Mesenchymal stem cell (in vitro differentiated cells and primary cell): Measurements from ENCODE around the gene DYNC1LI1.
A peak's percentile ranks its signal among the peaks of the same experiment; 100 is the strongest.

Source experiments
- DNase-seq: peaks from one replicate; pipeline ENCODE4 v3.0.0-alpha.2; 2013
- H2AFZ ChIP-seq: one replicate; pipeline ENCODE4 v1.6.1; 2013; ENCODE audit warnings: low read depth, mild to moderate bottlenecking, control low read depth, inconsistent platforms, low read length, moderate library complexity
- H2AK5ac ChIP-seq: 2 replicates; pipeline ENCODE4 v1.6.1; 2013; ENCODE audit warnings: low read length, moderate library complexity, mild to moderate bottlenecking, inconsistent platforms; ENCODE audit not compliant: severe bottlenecking
- H2BK120ac ChIP-seq: one replicate; pipeline ENCODE4 v1.6.1; 2013; ENCODE audit warnings: low read depth, mild to moderate bottlenecking, inconsistent platforms, low read length, moderate library complexity
- H2BK12ac ChIP-seq, 2 experiments: one replicate each; pipeline ENCODE4 v1.6.1; 2013; ENCODE audit warnings: inconsistent platforms in 2 of 2, low read length in 2 of 2, mild to moderate bottlenecking in 2 of 2, moderate library complexity in 2 of 2, control low read depth in 1 of 2
- H2BK15ac ChIP-seq: one replicate; pipeline ENCODE4 v1.6.1; 2013; ENCODE audit warnings: mild to moderate bottlenecking, low read depth, inconsistent platforms; ENCODE audit not compliant: poor library complexity, severe bottlenecking
- H2BK5ac ChIP-seq: 2 replicates; pipeline ENCODE4 v1.6.1; 2013; ENCODE audit warnings: low read depth, mild to moderate bottlenecking, low read length, control low read depth, inconsistent platforms; ENCODE audit not compliant: poor library complexity, severe bottlenecking
- H3K14ac ChIP-seq, 2 experiments: one replicate each; pipeline ENCODE4 v1.6.1; 2013; ENCODE audit warnings: inconsistent platforms in 2 of 2, low read length in 2 of 2, control low read depth in 1 of 2, mild to moderate bottlenecking in 1 of 2, moderate library complexity in 1 of 2
- H3K18ac ChIP-seq, 2 experiments: one replicate each; pipeline ENCODE4 v1.6.1; 2013; ENCODE audit warnings: inconsistent platforms in 2 of 2, low read length in 2 of 2, control low read depth in 1 of 2, low read depth in 1 of 2, mild to moderate bottlenecking in 1 of 2
- H3K23ac ChIP-seq, 2 experiments: one replicate each; pipeline ENCODE4 v1.6.1; 2013; ENCODE audit warnings: inconsistent platforms in 2 of 2, low read length in 2 of 2, mild to moderate bottlenecking in 2 of 2, moderate library complexity in 2 of 2, control low read depth in 1 of 2
- H3K27ac ChIP-seq: 2 replicates; pipeline ENCODE4 v1.5.1; 2013; ENCODE audit warnings: mild to moderate bottlenecking, moderate library complexity, low read length, control low read depth, inconsistent platforms; ENCODE audit not compliant: poor library complexity, severe bottlenecking
- H3K27me3 ChIP-seq, 2 experiments: 2 replicates each; pipeline versions ENCODE4 v1.6.1 to v1.7.0; 2013; ENCODE audit warnings: low read length in 2 of 2, mild to moderate bottlenecking in 2 of 2, moderate library complexity in 2 of 2, control low read depth in 1 of 2, inconsistent platforms in 1 of 2; ENCODE audit not compliant: control insufficient read depth in 1 of 2, insufficient read depth in 1 of 2
- H3K36me3 ChIP-seq, 2 experiments: 2 replicates each; pipeline versions ENCODE4 v1.6.1 to v1.7.0; 2013; ENCODE audit warnings: low read length in 2 of 2, control low read depth in 1 of 2, inconsistent platforms in 1 of 2, low read depth in 1 of 2, mild to moderate bottlenecking in 1 of 2; ENCODE audit not compliant: insufficient read depth in 2 of 2, control insufficient read depth in 1 of 2
- H3K4ac ChIP-seq, 2 experiments: one replicate each; pipeline ENCODE4 v1.6.1; 2013; ENCODE audit warnings: inconsistent platforms in 2 of 2, low read length in 2 of 2, mild to moderate bottlenecking in 2 of 2, moderate library complexity in 2 of 2, control low read depth in 1 of 2, low read depth in 1 of 2
- H3K4me1 ChIP-seq: 2 replicates; pipeline ENCODE4 v1.6.1; 2013; ENCODE audit warnings: low read depth, low read length, control low read depth; ENCODE audit not compliant: control insufficient read depth, insufficient read depth
- H3K4me2 ChIP-seq: 2 replicates; pipeline ENCODE4 v1.6.1; 2013; ENCODE audit warnings: low read length, mild to moderate bottlenecking, inconsistent platforms; ENCODE audit not compliant: poor library complexity, severe bottlenecking
- H3K4me3 ChIP-seq, 2 experiments: 2 replicates each; pipeline versions ENCODE4 v1.5.1 to v1.7.0; 2013; ENCODE audit warnings: low read length in 2 of 2, mild to moderate bottlenecking in 2 of 2, control low read depth in 1 of 2, low read depth in 1 of 2; ENCODE audit not compliant: insufficient read depth in 1 of 2
- H3K79me1 ChIP-seq: replicated peaks from 2 replicates; pipeline ENCODE4 v1.6.1; 2013; ENCODE audit warnings: mild to moderate bottlenecking, control low read depth, low read length, inconsistent platforms; ENCODE audit not compliant: poor library complexity, severe bottlenecking
- H3K9ac ChIP-seq: 2 replicates; pipeline ENCODE4 v1.7.0; 2013; ENCODE audit warnings: mild to moderate bottlenecking, low read length, moderate library complexity
- H3K9me3 ChIP-seq: 2 replicates; pipeline ENCODE4 v1.7.0; 2013; ENCODE audit warnings: mild to moderate bottlenecking, low read length; ENCODE audit not compliant: control insufficient read depth
- H4K8ac ChIP-seq: one replicate; pipeline ENCODE4 v1.6.1; 2013; ENCODE audit warnings: inconsistent platforms, mild to moderate bottlenecking, low read length, moderate library complexity
- H4K91ac ChIP-seq: one replicate; pipeline ENCODE4 v1.6.1; 2013; ENCODE audit warnings: mild to moderate bottlenecking, low read length, inconsistent platforms
- WGBS: methylation state at CpG from one replicate; pipeline ENCODE4 v1.1.7; 2013; ENCODE audit warnings: mixed read lengths; 5-methylcytosine and 5-hydroxymethylcytosine counted together

Gene DYNC1LI1

DNA sequence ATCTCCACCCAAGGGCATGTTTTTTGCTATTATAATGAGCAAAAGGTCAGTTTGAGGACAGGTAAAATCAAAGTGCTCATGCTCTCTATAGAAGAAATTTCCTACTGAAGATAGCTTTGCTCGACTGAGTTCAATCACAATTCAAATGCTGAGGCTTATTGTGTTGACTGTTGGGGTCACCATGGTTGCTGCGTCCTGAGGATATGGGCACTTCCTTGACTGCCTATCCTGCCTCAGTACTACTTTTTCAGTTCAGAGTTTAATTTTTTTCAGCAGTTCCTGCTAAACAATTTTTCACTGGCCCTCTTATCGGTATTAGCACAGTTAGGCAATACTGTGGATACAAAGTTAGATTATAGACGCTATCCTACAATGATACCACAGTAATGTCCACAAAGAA, 64.2 kb downstream of the DYNC1LI1 start:
- no peak overlapping the region for H3K4ac ChIP-seq
- H2BK5ac ChIP-seq: no peak overlapping the region
- H3K79me1 ChIP-seq: no peaks in the 10 kb centered on the region
- H3K4me1 ChIP-seq: no peaks in the 10 kb centered on the region
- H3K14ac ChIP-seq: no peak overlapping the region
- no peaks in the 10 kb centered on the region for H3K36me3 ChIP-seq
- WGBS: 98% methylated on average over 2 of the region's 4 CpGs
- no peak overlapping the region for H2BK120ac ChIP-seq
- no peak overlapping the region for H3K18ac ChIP-seq
- no peak overlapping the region for H2AK5ac ChIP-seq
- no peak overlapping the region for H2AFZ ChIP-seq
- H3K23ac ChIP-seq: no peak overlapping the region
- H3K27me3 ChIP-seq: no peaks in the 10 kb centered on the region
- no peak for DNase-seq
- H3K4me2 ChIP-seq: no peak overlapping the region
- H3K9ac ChIP-seq: no peak overlapping the region
- H3K4me3 ChIP-seq: no peak overlapping the region
- no peak overlapping the region for H3K27ac ChIP-seq
- no peak overlapping the region for H2BK15ac ChIP-seq
- H2BK12ac ChIP-seq: no peak overlapping the region
- H4K8ac ChIP-seq: no peak overlapping the region
- H3K9me3 ChIP-seq: no peaks in the 10 kb centered on the region
- H4K91ac ChIP-seq: no peak overlapping the region

- Histone ChIP-seq H3K36me3 (peaks cover 0 to 6% of the 10 kb centered on the region in 2 experiments), H2BK120ac (no peak overlapping the region), H3K27ac (peak overlapping the region; percentile 80), H3K27me3 (no peaks in the 10 kb centered on the region), H3K9ac (peak overlapping the region; percentile 88), H3K4ac (no peak overlapping the region), H4K8ac (no peak overlapping the region), H3K23ac (no peak overlapping the region), H3K18ac (peak overlapping the region in 1 of 2 experiments; percentile 89), H2BK5ac (no peak overlapping the region), H2AFZ (peak overlapping the region; percentile 81), H3K4me3 (peak overlapping the region in 1 of 2 experiments; percentile 85), H2BK15ac (no peak overlapping the region), H2BK12ac (no peak overlapping the region), H3K79me1 (peaks cover 5% of the 10 kb centered on the region), H2AK5ac (no peak overlapping the region), H3K4me2 (peak overlapping the region; percentile 79), H3K4me1 (peaks cover 5% of the 10 kb centered on the region), H3K14ac (no peak overlapping the region), H3K9me3 (no peaks in the 10 kb centered on the region), H4K91ac (no peak overlapping the region)
- DNase-seq: no peak
- 5% methylated on average over 6 of the region's 6 CpGs for WGBS
Measured at GRCh38 chr3:32502946-32503286, 67.7 kb downstream of the DYNC1LI1 start.

- H3K4me3 ChIP-seq: peak within 1 kb of the TSS; percentile 85 to 88
- H3K4ac ChIP-seq: peak within 1 kb of the TSS; percentile 96 to 97
- peaks cover 0 to 6% of the 10 kb centered on the region in 2 experiments for H3K36me3 ChIP-seq
- H3K4me1 ChIP-seq: peaks cover 5% of the 10 kb centered on the region
- peak within 1 kb of the TSS in 1 of 2 experiments; percentile 23 for H3K23ac ChIP-seq
- H2BK12ac ChIP-seq: peak within 1 kb of the TSS; percentile 18 to 88
- peak within 1 kb of the TSS; percentile 93 to 98 for H3K18ac ChIP-seq
- peak within 1 kb of the TSS; percentile 98 for H2BK120ac ChIP-seq
- peaks cover 5% of the 10 kb centered on the region for H3K79me1 ChIP-seq
- under 1% methylated on average over 43 of the region's 61 CpGs for WGBS
- peak within 1 kb of the TSS; percentile 88 for H3K9ac ChIP-seq
- H3K9me3 ChIP-seq: no peaks in the 10 kb centered on the region
- H2BK15ac ChIP-seq: peak within 1 kb of the TSS; percentile 99
- H3K27ac ChIP-seq: peak within 1 kb of the TSS; percentile 90
- peak within 1 kb of the TSS; percentile 96 for H2BK5ac ChIP-seq
- H2AFZ ChIP-seq: peak within 1 kb of the TSS; percentile 91
- H3K27me3 ChIP-seq: no peaks in the 10 kb centered on the region
- peak; percentile 92 for DNase-seq
- H3K14ac ChIP-seq: peak within 1 kb of the TSS; percentile 53 to 95
- peak within 1 kb of the TSS; percentile 88 for H4K8ac ChIP-seq
- H3K4me2 ChIP-seq: peak within 1 kb of the TSS; percentile 79
- H2AK5ac ChIP-seq: peak within 1 kb of the TSS; percentile 4
- peak within 1 kb of the TSS; percentile 92 for H4K91ac ChIP-seq
Measured at GRCh38 chr3:32502118-32502945, 68.3 kb downstream of the DYNC1LI1 start, which contains the start of gene CMTM6. CMTM6 (minus strand) TSS chr3:32502852; CDS start chr3:32502745, 107 bp downstream.

- no peak overlapping the region for H2BK5ac ChIP-seq
- H2BK12ac ChIP-seq: no peak overlapping the region
- peak overlapping the region; percentile 79 for H3K4me2 ChIP-seq
- peak overlapping the region; percentile 85 to 88 for H3K4me3 ChIP-seq
- H3K4me1 ChIP-seq: peaks cover 5% of the 10 kb centered on the region
- H4K91ac ChIP-seq: no peak overlapping the region
- H3K79me1 ChIP-seq: peaks cover 7% of the 10 kb centered on the region
- H3K23ac ChIP-seq: no peak overlapping the region
- WGBS: 0% methylated on average over 3 of the region's 4 CpGs
- peak overlapping the region; percentile 90 for H3K27ac ChIP-seq
- no peak overlapping the region for H2BK120ac ChIP-seq
- no peak for DNase-seq
- H2AFZ ChIP-seq: no peak overlapping the region
- no peak overlapping the region for H4K8ac ChIP-seq
- H3K9ac ChIP-seq: peak overlapping the region; percentile 88
- no peak overlapping the region for H3K14ac ChIP-seq
- no peaks in the 10 kb centered on the region for H3K27me3 ChIP-seq
- peaks cover 0 to 7% of the 10 kb centered on the region in 2 experiments for H3K36me3 ChIP-seq
- no peak overlapping the region for H3K4ac ChIP-seq
- H2BK15ac ChIP-seq: no peak overlapping the region
- no peaks in the 10 kb centered on the region for H3K9me3 ChIP-seq
- peak overlapping the region in 1 of 2 experiments; percentile 93 for H3K18ac ChIP-seq
- H2AK5ac ChIP-seq: no peak overlapping the region
Measured at GRCh38 chr3:32501783-32502117, 68.9 kb downstream of the DYNC1LI1 start.
